Measurements from ENCODE around the gene AP2M1.

GRCh38 chr3:184134746-184135148 is 39.9 kb upstream of the AP2M1 start:
- no peak for TF ChIP-seq POLR2A (IDR thresholded peaks at IDR 0.05; ENCODE audit: control extremely low read depth in 1 of 2, low read depth in 2 of 2, low read length in 2 of 2)
- no peak for TF ChIP-seq RFX5 (IDR thresholded peaks at IDR 0.05; ENCODE audit: borderline replicate concordance, low read depth, low read length)
- TF ChIP-seq SIX5 (IDR thresholded peaks at IDR 0.05; ENCODE audit: low read depth, low read length): no peak
- TF ChIP-seq HDAC2 (IDR thresholded peaks at IDR 0.05; ENCODE audit: borderline replicate concordance in 1 of 2, low read depth in 2 of 2, low read length in 2 of 2): no peak
- TF ChIP-seq EZH2 (IDR thresholded peaks at IDR 0.05; ENCODE audit: low read depth, low read length, severe bottlenecking): no peak
- TF ChIP-seq EP300 (IDR thresholded peaks at IDR 0.05; ENCODE audit: borderline replicate concordance in 1 of 2, low read depth in 2 of 2, low read length in 2 of 2): no peak
- no peak for TF ChIP-seq FOSL1 (IDR thresholded peaks at IDR 0.05; ENCODE audit: insufficient read depth, low read depth, low read length)
- TF ChIP-seq MAX (IDR thresholded peaks at IDR 0.05): no peak
- no peak for TF ChIP-seq CTCF (IDR thresholded peaks at IDR 0.05; ENCODE audit: control extremely low read depth in 1 of 3, insufficient read depth in 1 of 3, low read depth in 1 of 3, low read length in 3 of 3)
- TF ChIP-seq CBX5 (IDR thresholded peaks at IDR 0.05; ENCODE audit: low read depth, low read length): no peak
- no peak for TF ChIP-seq TAF1 (IDR thresholded peaks at IDR 0.05; ENCODE audit: low read depth, low read length)
- TF ChIP-seq BRCA1 (IDR thresholded peaks at IDR 0.05; ENCODE audit: low read depth, low read length): no peak
- no peak for TF ChIP-seq POLR2AphosphoS5 (IDR thresholded peaks at IDR 0.05; ENCODE audit: low read depth, low read length)
